Measurements from ENCODE around the gene PSMD1.
"Not testable (repeated sequence)": the region's sequence is repeated elsewhere in the genome, so short reads cannot be mapped to it uniquely, and the experiment has no call there.

The PSMD1 gene

GRCh38 chr2:231117922-231118613 lies 61.4 kb downstream of the PSMD1 start:
- DNase-seq (ENCODE audit: low read depth): no peak

GRCh38 chr2:231118614-231118942 lies 61.9 kb downstream of the PSMD1 start:
- DNase-seq (ENCODE audit: low read depth): no peak

- no peak for DNase-seq (ENCODE audit: low read depth)
Observed at GRCh38 chr2:231123362-231123898, 66.8 kb downstream of the PSMD1 start.

- no peak for DNase-seq (ENCODE audit: low read depth)
Observed at GRCh38 chr2:231124838-231125568, 68.3 kb downstream of the PSMD1 start, which contains the start of gene HTR2B. HTR2B (minus strand) TSS chr2:231125042; CDS start chr2:231123764, 1,278 bp downstream.

- DNase-seq (ENCODE audit: low read depth): no peak
Observed at GRCh38 chr2:231126123-231126522, 69.5 kb downstream of the PSMD1 start.

- DNase-seq (ENCODE audit: low read depth): no peak
Observed at GRCh38 chr2:231127480-231127879, 70.8 kb downstream of the PSMD1 start.

- no peak for DNase-seq (ENCODE audit: low read depth)
Observed at GRCh38 chr2:231127936-231128335, 71.3 kb downstream of the PSMD1 start.

- DNase-seq (ENCODE audit: low read depth): no peak
Observed at GRCh38 chr2:231128541-231128940, 71.9 kb downstream of the PSMD1 start.

GRCh38 chr2:231129216-231129615 lies 72.5 kb downstream of the PSMD1 start:
- DNase-seq (ENCODE audit: low read depth): no peak

- no peak for DNase-seq (ENCODE audit: low read depth)
Observed at GRCh38 chr2:231130336-231131056, 73.8 kb downstream of the PSMD1 start.

GRCh38 chr2:231132129-231132528 lies 75.5 kb downstream of the PSMD1 start:
- DNase-seq (ENCODE audit: low read depth): no peak

GRCh38 chr2:231133365-231134099 lies 76.9 kb downstream of the PSMD1 start:
- no peak for DNase-seq (ENCODE audit: low read depth)

- DNase-seq (ENCODE audit: low read depth): no peak
Observed at GRCh38 chr2:231134910-231135655, 78.4 kb downstream of the PSMD1 start.

GRCh38 chr2:231138699-231139098 lies 82.0 kb downstream of the PSMD1 start:
- DNase-seq (ENCODE audit: low read depth): no peak

- no peak for DNase-seq (ENCODE audit: low read depth)
Observed at GRCh38 chr2:231139796-231140195, 83.1 kb downstream of the PSMD1 start.

GRCh38 chr2:231140808-231141207 lies 84.1 kb downstream of the PSMD1 start:
- not testable (repeated sequence) for DNase-seq (ENCODE audit: low read depth)

- no peak for DNase-seq (ENCODE audit: low read depth)
Observed at GRCh38 chr2:231144896-231145295, 88.2 kb downstream of the PSMD1 start.

GRCh38 chr2:231146665-231147064 lies 90.0 kb downstream of the PSMD1 start:
- DNase-seq (ENCODE audit: low read depth): no peak

GRCh38 chr2:231152800-231153557 lies 96.3 kb downstream of the PSMD1 start:
- DNase-seq (ENCODE audit: low read depth): no peak

GRCh38 chr2:231159306-231159705 lies 102.6 kb downstream of the PSMD1 start:
- DNase-seq (ENCODE audit: low read depth): no peak

GRCh38 chr2:231160701-231161100 lies 104.0 kb downstream of the PSMD1 start:
- DNase-seq (ENCODE audit: low read depth): no peak
